GM18508 (cell line): ENCODE data around the gene NOL4L.

Experiments used
- ATAC-seq: cut with Tn5 transposase; IDR thresholded peaks from one replicate; pipeline ENCODE4 v1.9.1; 2021; ENCODE audit warnings: moderate number of reproducible peaks; ENCODE audit not compliant: insufficient read depth, unreplicated experiment

NOL4L gene

GRCh38 chr20:32462900-32463641 is 122.1 kb downstream of the NOL4L start:
- ATAC-seq, result no peak

GRCh38 chr20:32461836-32462600 is 123.1 kb downstream of the NOL4L start:
- ATAC-seq, result no peak

DNA sequence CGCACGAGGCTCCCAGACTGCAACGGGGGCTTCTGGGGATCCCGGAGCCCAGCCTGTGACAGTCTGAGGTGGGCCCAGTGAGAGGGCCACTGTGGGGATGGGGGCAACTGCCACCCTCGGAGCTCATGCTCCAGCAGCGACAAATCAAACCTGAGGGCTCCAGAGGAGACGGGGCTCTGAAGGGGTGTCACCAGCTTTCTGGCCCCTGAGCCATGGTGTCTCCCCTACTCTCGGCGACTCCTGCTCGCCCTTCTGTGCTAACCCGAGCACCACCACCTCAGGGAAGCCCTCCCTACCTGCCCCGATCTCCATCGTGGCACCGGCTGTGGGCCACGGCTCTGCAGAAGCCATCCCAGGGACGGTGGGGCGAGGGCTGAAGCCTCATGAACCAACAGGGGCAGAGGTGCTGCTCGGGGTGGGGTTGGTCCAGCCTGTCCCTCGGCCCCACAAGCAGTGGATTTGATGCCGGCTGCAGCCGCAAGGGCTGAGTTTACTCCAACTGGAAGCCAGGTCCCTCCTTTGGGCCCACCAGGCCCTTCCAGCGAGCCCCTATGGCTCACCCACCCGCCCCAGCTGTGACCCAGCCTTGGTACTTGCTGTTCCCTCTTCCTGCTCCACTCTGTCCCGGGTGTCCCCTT is 124.3 kb downstream of the NOL4L start:
- ATAC-seq, result no peak

DNA sequence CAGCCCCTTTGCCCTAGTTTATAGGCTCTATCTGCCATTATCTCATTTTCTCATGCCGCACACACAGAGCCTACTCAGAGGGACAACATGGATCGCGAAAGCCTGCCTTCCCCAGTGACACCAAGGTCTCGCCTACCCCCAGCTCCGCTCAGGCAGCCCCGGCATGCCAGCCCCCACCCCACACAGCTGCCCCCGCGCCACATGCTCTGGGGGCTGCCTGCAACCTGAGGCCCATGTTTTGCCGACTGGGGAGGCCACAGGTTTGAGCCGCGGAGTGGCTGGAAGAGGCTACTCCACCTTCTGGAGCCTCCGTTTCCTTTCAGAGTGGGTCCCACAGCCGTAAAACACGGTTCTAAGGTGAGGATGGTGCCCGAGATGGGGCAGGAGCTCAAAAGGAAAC is 124.9 kb downstream of the NOL4L start:
- no peak for ATAC-seq

DNA sequence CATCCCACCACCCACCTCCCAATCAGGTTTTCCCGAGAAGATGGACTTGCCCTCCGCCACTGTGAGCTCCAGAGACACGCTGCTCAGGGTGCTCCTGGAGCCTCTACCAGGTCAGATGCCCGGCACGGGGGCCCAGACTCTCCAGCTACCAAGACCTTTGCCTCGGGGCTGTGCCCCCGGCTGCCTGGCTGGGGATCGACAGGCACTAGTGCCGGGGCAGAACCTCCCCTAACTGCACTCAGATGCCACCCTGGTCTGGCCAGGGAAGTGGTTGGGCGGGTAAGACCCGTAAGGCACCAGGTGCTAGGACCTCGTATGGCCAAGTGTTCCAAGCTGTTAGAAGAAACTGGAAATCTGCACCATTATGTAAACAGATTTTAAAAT is 126.3 kb downstream of the NOL4L start:
- ATAC-seq, result no peak

GRCh38 chr20:32458061-32458836 is 126.9 kb downstream of the NOL4L start:
- no peak for ATAC-seq

- no peak for ATAC-seq
These were observed 127.6 kb downstream of the NOL4L start for GRCh38 chr20:32457479-32457986.

- no peak for ATAC-seq
These were observed 128.2 kb downstream of the NOL4L start for GRCh38 chr20:32456869-32457478.

DNA sequence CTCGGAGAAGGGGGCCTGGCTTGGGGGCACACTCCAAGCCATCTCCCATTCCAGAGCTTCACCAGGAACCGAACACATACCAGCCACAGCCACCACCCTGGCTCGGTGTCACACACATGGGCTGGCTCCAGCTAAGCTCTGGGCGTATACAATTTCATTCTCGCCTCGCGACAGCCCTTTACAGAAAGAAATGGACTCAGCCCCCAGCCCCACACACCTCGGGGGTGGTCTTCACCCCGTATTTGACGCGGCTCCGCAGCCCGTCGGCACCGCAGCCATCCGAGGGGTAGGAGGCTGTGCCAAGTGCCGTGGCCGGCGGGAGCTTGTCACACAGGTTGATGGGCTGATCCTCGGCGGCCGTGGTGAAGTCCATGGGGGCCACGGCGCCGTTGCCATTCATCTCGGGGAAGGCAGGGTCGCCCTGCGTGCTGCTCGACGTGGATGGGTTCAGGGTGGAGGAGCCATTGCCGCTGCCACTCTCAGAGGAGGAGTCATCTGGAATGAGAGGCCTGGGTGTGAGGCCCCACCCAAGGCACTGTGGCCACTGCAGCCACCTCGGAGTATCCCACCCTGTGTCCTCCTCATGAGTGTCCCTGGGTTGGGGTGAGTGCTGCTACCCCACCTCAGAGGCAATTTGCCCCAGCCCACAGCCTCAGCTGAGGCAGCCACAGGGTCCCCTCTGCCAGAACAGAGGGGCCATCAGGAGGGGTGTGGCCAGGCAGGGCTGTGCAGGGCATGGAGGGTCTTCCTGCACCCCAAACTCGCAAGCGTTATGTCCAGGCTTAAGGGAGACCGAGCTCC is 129.0 kb downstream of the NOL4L start:
- no peak for ATAC-seq

GRCh38 chr20:32455171-32455900 is 129.8 kb downstream of the NOL4L start:
- ATAC-seq, result no peak

GRCh38 chr20:32454164-32455145 is 130.7 kb downstream of the NOL4L start:
- no peak for ATAC-seq

DNA sequence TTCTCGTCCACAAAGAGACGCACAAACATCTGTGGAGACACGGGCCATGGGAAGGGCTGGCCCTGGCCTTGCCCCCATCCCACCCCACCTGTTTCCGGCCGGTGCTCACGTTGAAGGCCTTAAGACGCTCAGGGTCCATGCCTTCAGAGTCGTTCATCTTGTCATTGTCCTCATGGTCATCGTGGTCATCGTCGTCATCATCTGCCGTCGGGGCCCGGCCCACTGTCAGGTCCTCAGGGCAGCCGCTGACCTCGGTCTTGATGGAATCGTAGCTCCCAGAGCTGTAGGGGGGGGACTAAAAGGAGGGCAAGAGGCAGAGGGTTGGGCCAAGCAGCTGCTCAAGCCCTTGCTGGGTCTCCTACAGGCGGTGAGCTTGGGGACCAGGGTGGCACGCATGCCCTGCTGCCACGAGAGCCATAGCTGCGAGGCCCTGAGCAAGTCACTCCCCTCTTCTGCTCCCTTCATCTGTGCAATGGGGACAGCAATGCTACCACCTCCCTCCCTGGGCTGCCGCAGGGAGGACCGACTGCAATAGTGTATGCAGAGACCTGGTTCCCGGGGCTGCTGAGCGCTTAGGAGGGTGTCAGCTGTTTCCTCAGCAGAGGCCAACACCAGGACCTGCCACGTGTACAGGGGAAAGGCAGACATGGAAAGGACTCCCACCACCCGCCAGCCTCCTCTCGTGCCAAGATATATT is 131.5 kb downstream of the NOL4L start:
- ATAC-seq, result no peak

DNA sequence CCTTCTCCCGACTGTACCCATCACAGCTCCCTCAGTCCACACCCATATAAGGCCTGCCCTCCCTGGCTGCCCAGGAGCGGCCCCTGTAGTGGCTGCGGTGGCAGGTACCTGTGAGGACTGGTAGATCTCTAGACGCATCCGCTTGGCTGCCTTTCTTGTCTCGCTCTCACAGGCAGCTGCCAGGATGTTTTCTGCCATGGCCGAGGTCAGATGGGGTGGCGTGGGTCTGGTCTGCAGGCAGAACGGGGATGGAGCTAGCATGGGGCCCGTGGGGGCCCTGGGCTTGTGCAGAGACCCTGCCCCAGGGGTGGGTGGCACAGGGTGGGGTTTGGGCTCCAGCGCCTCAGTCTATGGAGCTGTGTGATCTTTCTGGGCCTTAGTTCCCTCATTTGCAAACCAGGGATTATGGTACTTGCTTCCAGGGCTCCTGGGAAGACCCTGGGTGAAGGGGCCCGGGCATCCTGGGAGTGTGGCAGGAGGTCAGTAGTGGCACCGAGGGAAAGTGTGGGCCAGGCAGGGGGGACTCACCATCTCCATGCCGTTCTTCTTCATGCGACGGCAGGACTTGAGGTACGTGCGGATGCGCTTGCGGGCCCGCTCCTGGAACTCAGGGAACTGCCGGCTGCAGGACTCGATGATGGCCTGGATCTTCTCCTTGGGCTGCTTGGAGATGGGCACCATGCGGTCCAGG is 132.2 kb downstream of the NOL4L start:
- no peak for ATAC-seq

GRCh38 chr20:32451682-32452461 is 133.3 kb downstream of the NOL4L start:
- no peak for ATAC-seq

- ATAC-seq, result no peak
These were observed 133.8 kb downstream of the NOL4L start for GRCh38 chr20:32451340-32451681.
